ENCODE results near the gene TMTC4. TPM values are rescaled to one million over a fixed set of nuclear protein-coding genes. Genes with fewer than 3 reads are reported as not detected.

The TMTC4 gene
- total RNA-seq, 1 donor from 2014 or later: 21.0 TPM

DNA sequence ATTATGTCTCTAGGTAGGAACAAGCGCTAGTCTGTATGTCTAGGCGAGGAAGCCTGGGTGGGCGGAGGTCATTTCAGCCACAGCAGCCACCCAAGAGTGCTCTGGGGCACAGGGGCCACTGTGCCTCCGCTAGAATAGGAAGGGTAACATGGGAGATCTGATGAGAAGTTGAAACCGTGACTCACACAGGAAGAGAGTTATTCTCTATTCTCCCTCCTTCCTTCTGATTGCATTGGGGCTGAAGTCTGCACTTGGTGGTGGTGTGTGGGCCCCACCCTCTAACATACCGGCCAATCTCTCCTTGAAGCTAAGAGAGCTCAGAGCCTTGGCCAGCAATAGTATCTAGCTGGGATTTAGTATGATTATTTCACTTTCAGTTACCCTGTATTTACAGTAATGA lies 65.7 kb downstream of the TMTC4 start:
- Mint-ChIP-seq H3K4me1 (ENCODE audit: unreplicated experiment) (peaks cover 2% of the 10 kb centered on the region), H3K27ac (ENCODE audit: unreplicated experiment) (no peak overlapping the region), H3K27me3 (ENCODE audit: unreplicated experiment) (no peaks in the 10 kb centered on the region), H3K9me3 (ENCODE audit: unreplicated experiment) (no peaks in the 10 kb centered on the region), H3K36me3 (ENCODE audit: unreplicated experiment) (peaks cover 31% of the 10 kb centered on the region), H3K4me3 (ENCODE audit: unreplicated experiment) (no peak overlapping the region)
- TF ChIP-seq, protein P1, sequence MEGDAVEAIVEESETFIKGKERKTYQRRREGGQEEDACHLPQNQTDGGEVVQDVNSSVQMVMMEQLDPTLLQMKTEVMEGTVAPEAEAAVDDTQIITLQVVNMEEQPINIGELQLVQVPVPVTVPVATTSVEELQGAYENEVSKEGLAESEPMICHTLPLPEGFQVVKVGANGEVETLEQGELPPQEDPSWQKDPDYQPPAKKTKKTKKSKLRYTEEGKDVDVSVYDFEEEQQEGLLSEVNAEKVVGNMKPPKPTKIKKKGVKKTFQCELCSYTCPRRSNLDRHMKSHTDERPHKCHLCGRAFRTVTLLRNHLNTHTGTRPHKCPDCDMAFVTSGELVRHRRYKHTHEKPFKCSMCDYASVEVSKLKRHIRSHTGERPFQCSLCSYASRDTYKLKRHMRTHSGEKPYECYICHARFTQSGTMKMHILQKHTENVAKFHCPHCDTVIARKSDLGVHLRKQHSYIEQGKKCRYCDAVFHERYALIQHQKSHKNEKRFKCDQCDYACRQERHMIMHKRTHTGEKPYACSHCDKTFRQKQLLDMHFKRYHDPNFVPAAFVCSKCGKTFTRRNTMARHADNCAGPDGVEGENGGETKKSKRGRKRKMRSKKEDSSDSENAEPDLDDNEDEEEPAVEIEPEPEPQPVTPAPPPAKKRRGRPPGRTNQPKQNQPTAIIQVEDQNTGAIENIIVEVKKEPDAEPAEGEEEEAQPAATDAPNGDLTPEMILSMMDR (IDR thresholded peaks at IDR 0.05): no peak
- no peak for DNase-seq (ENCODE audit: extremely low spot score, unreplicated experiment)

DNA sequence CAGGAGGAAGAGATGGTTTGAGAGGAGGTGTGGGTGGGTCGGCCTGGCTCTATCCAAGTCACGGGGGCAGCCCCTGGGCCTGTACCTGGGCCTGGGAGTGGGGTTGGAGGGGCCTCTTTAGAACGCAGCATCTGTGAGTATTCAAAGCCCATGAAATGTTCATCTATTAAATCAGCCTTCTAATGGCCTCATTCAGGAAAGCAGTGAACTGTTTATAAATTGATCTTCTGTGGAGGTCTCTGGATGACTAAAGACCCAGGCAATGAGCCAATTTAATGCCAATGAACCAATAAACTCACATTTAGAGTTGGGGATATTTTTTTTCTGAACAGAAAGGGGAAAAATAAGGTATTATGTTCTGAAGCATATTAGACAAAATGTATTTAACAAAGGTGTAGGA lies 66.1 kb downstream of the TMTC4 start:
- H3K27ac Mint-ChIP-seq (ENCODE audit: unreplicated experiment): no peak overlapping the region
- H3K9me3 Mint-ChIP-seq (ENCODE audit: unreplicated experiment): no peaks in the 10 kb centered on the region
- H3K27me3 Mint-ChIP-seq (ENCODE audit: unreplicated experiment): no peaks in the 10 kb centered on the region
- TF ChIP-seq, protein P1 (IDR thresholded peaks at IDR 0.05): no peak
- peaks cover 2% of the 10 kb centered on the region for H3K4me1 Mint-ChIP-seq (ENCODE audit: unreplicated experiment)
- no peak overlapping the region for H3K4me3 Mint-ChIP-seq (ENCODE audit: unreplicated experiment)
- no peak for DNase-seq (ENCODE audit: extremely low spot score, unreplicated experiment)
- H3K36me3 Mint-ChIP-seq (ENCODE audit: unreplicated experiment): peaks cover 31% of the 10 kb centered on the region

DNA sequence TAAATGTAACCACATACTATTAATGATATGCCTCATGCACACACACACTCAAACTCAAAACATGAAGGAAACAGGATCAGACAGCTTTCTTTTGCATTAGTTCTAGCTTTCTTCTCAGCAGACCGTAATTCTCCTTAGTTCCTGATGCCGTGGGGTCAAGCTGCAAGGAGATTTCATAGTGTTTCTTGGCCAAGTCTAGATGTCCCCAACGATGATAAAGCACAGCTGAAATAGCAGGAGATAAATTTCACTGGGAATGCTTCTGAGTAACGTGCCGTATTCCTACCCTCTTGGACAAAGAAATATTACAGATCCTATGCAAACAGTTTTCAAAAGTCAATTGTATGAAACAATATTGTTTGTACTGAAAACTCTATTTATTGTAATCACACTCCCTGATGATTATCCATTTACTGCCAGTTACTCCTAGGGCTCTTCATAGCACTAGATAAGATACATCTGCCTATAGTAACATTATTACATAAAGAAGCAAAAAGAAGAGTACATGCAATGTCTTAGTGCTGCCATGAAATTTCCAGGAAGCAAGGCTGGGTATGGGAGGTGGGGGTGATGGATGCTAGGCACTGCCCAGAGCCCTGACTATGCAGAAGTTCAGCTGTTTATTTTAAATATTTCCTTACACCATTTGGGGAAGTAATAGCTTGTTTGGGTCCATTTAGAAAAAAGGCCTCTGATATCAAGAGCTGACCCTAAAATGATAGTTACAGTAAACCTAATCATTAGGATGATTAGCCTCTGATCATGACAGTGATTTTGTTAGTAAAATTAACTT lies 69.5 kb downstream of the TMTC4 start:
- peaks cover 7% of the 10 kb centered on the region for H3K4me1 Mint-ChIP-seq (ENCODE audit: unreplicated experiment)
- no peaks in the 10 kb centered on the region for H3K9me3 Mint-ChIP-seq (ENCODE audit: unreplicated experiment)
- peaks cover 28% of the 10 kb centered on the region for H3K36me3 Mint-ChIP-seq (ENCODE audit: unreplicated experiment)
- H3K4me3 Mint-ChIP-seq (ENCODE audit: unreplicated experiment): no peak overlapping the region
- H3K27ac Mint-ChIP-seq (ENCODE audit: unreplicated experiment): no peak overlapping the region
- no peak for DNase-seq (ENCODE audit: extremely low spot score, unreplicated experiment)
- TF ChIP-seq, protein P1 (IDR thresholded peaks at IDR 0.05): no peak
- H3K27me3 Mint-ChIP-seq (ENCODE audit: unreplicated experiment): no peaks in the 10 kb centered on the region

DNA sequence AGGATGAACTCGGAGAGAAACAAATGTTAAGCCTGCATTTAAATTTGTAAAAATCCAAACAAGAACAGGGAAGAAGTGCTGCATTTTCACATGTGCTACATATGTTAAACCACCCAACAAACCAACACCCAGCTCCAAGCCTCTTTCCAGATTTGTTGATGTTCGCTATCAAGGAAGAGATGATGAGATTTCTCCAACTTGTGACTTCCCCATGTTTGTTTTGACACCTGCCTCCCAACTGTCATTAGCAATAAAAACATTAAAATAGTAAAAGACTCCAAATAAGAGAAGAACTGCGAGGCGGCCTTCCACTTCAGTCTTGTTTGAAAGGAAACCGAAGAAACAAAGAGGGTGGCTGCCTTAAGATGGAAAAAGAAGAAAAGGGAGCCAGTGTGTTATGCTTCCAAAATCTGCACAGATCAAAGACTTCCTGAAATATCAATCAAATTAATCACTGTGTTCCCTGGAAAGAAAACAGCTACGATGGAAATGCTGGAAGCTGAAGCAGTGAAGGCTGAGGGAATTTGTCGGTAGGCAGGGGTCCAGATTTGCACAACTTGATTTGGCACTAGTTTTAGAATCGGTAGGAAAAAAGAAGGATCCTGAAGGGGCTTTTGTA lies 72.0 kb downstream of the TMTC4 start:
- H3K27me3 Mint-ChIP-seq (ENCODE audit: unreplicated experiment): no peaks in the 10 kb centered on the region
- no peak for DNase-seq (ENCODE audit: extremely low spot score, unreplicated experiment)
- H3K4me3 Mint-ChIP-seq (ENCODE audit: unreplicated experiment): no peak overlapping the region
- peaks cover 7% of the 10 kb centered on the region for H3K4me1 Mint-ChIP-seq (ENCODE audit: unreplicated experiment)
- H3K36me3 Mint-ChIP-seq (ENCODE audit: unreplicated experiment): peaks cover 20% of the 10 kb centered on the region
- TF ChIP-seq, protein P1 (IDR thresholded peaks at IDR 0.05): no peak
- H3K27ac Mint-ChIP-seq (ENCODE audit: unreplicated experiment): no peak overlapping the region
- no peaks in the 10 kb centered on the region for H3K9me3 Mint-ChIP-seq (ENCODE audit: unreplicated experiment)

DNA sequence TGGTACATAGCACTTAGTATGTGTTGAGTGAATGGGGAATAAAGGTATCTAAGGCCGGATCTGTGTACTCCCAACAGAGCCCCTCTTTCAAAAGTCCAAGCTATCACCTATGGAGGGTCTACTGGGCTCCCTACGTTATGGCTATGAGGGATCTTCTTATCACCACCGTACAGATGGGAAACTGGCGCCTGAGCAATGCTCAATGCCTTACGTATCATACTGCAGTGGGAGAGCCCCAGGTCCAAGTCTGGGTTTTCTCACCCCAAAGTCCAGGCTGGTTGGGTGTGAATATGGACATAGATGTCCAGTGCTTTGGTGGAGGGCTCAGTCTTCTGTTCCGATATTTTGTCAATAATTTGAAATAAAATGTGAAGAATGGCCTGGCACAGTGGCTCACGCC lies 72.9 kb downstream of the TMTC4 start:
- Mint-ChIP-seq H3K4me3 (ENCODE audit: unreplicated experiment) (no peak overlapping the region), H3K27me3 (ENCODE audit: unreplicated experiment) (no peaks in the 10 kb centered on the region), H3K9me3 (ENCODE audit: unreplicated experiment) (no peaks in the 10 kb centered on the region), H3K4me1 (ENCODE audit: unreplicated experiment) (peaks cover 7% of the 10 kb centered on the region), H3K36me3 (ENCODE audit: unreplicated experiment) (peaks cover 17% of the 10 kb centered on the region), H3K27ac (ENCODE audit: unreplicated experiment) (no peak overlapping the region)
- no peak for DNase-seq (ENCODE audit: extremely low spot score, unreplicated experiment)
- TF ChIP-seq, protein P1 (IDR thresholded peaks at IDR 0.05): no peak
